T-helper 1 cell treated with Interleukin-12 subunit alpha and Interleukin-12 subunit beta and Interleukin-4 antibody, amounts not matched to agents 30 μg/mL and 1 μg/mL, for 36 hours (primary cell): ENCODE data around the gene RREB1.

Experiments used
- H3K27ac Mint-ChIP-seq: one replicate; pipeline ENCODE4 v1.8.0; 2021; ENCODE audit warnings: mild to moderate bottlenecking, mixed read lengths
- H3K27me3 Mint-ChIP-seq: one replicate; pipeline ENCODE4 v1.8.0; 2021; ENCODE audit warnings: low read depth, mixed read lengths
- H3K36me3 Mint-ChIP-seq: one replicate; pipeline ENCODE4 v1.8.0; 2021; ENCODE audit warnings: low read depth, mixed read lengths
- H3K4me1 Mint-ChIP-seq: one replicate; pipeline ENCODE4 v1.8.0; 2021; ENCODE audit warnings: low read depth, mixed read lengths
- H3K4me3 Mint-ChIP-seq: one replicate; pipeline ENCODE4 v1.8.0; 2021; ENCODE audit warnings: mild to moderate bottlenecking, moderate library complexity, mixed read lengths
- H3K9me3 Mint-ChIP-seq: one replicate; pipeline ENCODE4 v1.8.0; 2021; ENCODE audit warnings: mixed read lengths

RREB1 gene

DNA sequence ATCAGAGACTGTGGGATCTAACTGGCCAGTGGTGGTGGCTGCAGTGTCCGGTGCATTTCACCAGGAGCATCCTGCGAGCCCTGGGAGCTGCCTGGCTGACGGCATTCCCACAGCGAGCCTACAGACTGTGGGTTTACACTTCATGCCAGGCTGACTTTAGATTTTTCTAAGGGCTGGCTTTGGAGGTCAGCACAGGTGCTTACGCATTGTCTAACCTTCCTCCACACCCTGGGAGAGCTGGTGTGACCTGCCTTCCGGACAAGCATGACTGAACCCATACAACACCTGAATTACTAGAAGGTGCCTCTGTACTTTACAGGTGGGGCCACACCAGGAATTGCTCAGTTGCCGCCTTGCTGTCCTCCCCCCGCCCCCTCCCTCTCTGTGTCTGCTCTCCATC lies 96.2 kb downstream of the RREB1 start:
- Mint-ChIP-seq H3K4me1 (peaks cover 6% of the 10 kb centered on the region), H3K27me3 (no peaks in the 10 kb centered on the region), H3K27ac (no peak overlapping the region), H3K9me3 (no peaks in the 10 kb centered on the region), H3K36me3 (peaks cover 6% of the 10 kb centered on the region), H3K4me3 (no peak overlapping the region)

DNA sequence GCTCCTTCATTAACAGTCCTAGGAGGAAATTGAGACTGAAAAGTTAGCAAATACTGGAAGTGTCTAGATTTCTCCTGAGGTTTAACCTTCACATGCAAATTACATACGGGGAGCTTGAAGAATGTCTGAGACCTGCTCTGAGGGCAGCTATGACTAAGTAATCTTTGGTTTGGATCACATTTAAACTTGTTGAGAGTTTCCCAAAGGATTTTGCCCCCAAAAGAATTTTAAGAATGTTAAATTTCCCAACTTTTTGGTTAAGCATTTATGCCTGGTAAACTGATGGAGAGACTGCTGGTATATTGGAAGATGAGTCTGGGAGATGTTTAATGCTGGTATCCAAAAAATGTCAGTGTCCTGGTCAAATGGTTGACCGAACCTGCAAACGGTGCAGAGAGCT lies 97.0 kb downstream of the RREB1 start:
- H3K9me3 Mint-ChIP-seq: no peaks in the 10 kb centered on the region
- H3K27me3 Mint-ChIP-seq: no peaks in the 10 kb centered on the region
- no peak overlapping the region for H3K27ac Mint-ChIP-seq
- H3K4me1 Mint-ChIP-seq: peaks cover 6% of the 10 kb centered on the region
- peaks cover 6% of the 10 kb centered on the region for H3K36me3 Mint-ChIP-seq
- H3K4me3 Mint-ChIP-seq: no peak overlapping the region

DNA sequence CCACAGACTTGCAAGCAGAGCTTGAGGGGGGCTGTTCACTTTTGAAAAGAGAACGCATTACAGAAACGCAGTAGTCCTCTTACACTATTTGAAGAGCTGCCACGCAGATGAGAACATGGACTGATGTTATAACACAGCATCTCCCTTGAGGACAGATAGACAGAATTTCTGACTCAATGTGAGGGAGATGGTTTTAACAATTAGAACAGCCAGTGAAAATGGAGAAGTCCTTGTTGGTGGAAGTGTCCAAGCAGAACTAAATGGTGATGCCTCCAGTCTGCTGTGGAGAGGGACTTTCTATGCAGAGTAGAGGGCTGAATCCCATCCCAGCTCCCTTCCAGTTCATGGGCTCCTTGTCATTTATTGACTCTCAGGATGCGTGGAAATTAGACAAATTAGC lies 100.0 kb downstream of the RREB1 start:
- no peak overlapping the region for H3K27ac Mint-ChIP-seq
- peaks cover 8% of the 10 kb centered on the region for H3K36me3 Mint-ChIP-seq

DNA sequence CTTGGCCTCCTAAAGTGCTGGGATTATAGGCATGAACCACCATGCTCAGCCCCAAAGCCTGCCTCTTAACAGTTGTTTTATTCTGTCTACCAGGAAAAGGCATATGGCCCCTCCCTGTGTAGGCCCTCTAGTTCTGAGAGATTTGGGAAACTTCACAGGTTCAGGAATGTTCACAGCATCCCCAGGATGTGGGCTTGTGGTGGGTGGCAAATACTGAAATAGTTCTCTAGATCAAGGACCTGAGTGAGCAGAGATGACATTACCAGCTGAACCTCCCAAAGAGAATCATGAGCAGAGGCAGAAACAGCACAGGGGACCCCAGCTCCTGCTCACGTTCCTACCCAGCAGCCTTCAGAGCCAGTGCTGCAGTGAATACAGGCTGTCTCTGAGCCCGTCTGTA lies 105.7 kb downstream of the RREB1 start:
- Mint-ChIP-seq H3K9me3 (no peaks in the 10 kb centered on the region), H3K27ac (no peak overlapping the region), H3K4me3 (no peak overlapping the region), H3K36me3 (peaks cover 10% of the 10 kb centered on the region), H3K4me1 (no peaks in the 10 kb centered on the region), H3K27me3 (no peaks in the 10 kb centered on the region)

More for the DNA sequence above, 100.0 kb downstream of the RREB1 start:
- Mint-ChIP-seq H3K27me3 (no peaks in the 10 kb centered on the region), H3K9me3 (no peaks in the 10 kb centered on the region), H3K4me1 (no peaks in the 10 kb centered on the region), H3K4me3 (no peak overlapping the region)

DNA sequence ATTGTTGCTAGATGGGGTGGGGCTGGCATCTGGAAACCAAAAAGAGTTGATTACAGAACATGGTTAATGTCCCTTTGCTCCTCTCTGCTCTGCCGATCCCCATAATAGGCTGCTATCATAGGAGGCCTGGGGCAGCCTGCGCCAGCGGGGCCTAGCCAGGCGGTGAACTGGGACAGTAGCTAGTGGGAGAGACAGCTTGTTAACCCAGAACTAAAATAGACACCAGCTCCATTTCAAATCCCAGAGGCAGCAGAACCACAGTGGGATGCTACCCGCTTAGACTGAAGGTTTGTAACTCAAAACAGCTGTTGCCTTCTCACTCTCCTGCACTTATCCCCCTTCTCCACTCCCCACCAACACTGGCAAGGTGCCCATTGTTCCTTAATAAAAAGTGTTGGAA lies 106.7 kb downstream of the RREB1 start:
- Mint-ChIP-seq H3K4me3 (no peak overlapping the region), H3K27me3 (no peaks in the 10 kb centered on the region), H3K27ac (no peak overlapping the region), H3K36me3 (peaks cover 10% of the 10 kb centered on the region), H3K9me3 (no peaks in the 10 kb centered on the region), H3K4me1 (no peaks in the 10 kb centered on the region)

DNA sequence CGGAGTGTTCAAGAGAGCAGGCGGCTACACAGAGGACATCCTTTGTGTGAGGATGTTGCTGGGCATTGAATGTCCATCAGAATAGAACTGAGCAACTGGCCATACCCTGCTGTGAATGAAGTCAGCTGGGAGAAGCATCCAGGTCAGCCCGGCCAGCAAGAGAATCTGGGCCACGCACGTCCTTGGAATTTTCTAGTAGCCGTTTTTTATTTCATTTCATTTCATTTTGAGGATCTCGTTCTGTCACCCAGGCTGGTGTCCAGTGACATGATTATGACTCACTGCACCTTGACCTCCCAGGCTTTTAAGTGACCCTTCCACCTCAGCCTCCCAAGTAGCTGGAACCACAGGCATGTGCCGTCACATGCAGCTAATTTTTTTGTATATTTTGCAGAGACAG lies 107.4 kb downstream of the RREB1 start:
- Mint-ChIP-seq H3K36me3 (peaks cover 10% of the 10 kb centered on the region), H3K27me3 (no peaks in the 10 kb centered on the region), H3K4me1 (no peaks in the 10 kb centered on the region), H3K27ac (no peak overlapping the region), H3K9me3 (no peaks in the 10 kb centered on the region), H3K4me3 (no peak overlapping the region)

DNA sequence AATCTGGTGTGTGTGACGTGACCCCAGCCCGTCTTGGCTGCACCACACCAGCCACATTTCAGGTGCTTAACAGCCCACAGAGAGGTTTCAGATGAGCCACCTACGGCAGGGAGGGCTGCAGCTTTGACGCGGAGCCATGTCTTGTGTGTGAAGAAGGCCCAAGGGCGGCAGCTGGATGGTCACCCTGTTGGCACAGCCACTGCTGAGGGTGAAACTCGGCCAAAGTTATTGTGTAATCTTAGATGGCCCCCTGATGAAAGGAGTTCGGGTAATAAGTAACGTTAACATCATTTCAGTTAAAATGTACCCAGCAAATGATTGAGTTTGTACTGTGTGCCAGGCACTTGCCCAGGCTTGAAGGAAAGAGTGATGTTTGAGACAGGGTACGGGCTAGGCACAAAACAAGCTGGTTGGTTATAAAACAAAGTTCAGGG lies 108.1 kb downstream of the RREB1 start:
- Mint-ChIP-seq H3K9me3 (no peaks in the 10 kb centered on the region), H3K36me3 (peaks cover 5% of the 10 kb centered on the region), H3K27ac (peak overlapping the region; percentile 8), H3K4me1 (no peaks in the 10 kb centered on the region), H3K4me3 (no peak overlapping the region), H3K27me3 (no peaks in the 10 kb centered on the region)

DNA sequence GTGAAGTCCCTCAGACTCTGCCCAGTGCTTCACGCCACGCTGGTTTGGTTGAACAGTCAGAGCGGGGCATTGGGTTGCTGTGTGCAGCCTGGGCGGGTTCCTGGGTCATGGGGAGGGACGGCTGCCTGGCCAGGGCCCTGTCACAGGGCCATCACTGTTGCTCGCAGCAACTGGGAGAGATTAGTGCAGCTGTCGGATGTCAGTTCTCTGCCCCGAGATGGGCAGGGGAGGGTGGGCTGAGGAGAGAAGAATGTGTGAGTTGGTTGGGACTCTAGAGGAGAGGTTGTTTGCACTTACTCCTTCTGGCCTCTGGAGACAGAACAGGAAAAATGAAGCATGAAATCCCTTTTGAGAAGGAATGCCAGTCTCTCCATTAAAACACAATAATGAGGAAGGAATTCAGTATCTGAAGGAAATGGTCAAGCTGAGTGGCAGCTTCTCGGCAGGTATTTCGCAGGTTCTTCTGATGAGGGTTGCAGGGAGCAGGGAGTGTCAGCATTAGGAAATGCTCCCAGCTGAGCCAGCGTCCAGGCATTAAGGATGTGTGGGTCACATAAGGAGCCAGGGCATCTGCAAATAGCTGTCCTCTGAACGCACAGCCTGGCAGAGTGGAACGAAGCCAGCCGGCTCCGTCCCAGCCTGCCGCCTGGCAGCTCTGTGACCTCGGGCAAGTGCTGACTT lies 109.3 kb downstream of the RREB1 start:
- no peaks in the 10 kb centered on the region for H3K27me3 Mint-ChIP-seq
- H3K4me3 Mint-ChIP-seq: no peak overlapping the region
- no peaks in the 10 kb centered on the region for H3K4me1 Mint-ChIP-seq
- H3K27ac Mint-ChIP-seq: no peak overlapping the region
- no peaks in the 10 kb centered on the region for H3K9me3 Mint-ChIP-seq
- H3K36me3 Mint-ChIP-seq: peaks cover 6% of the 10 kb centered on the region

DNA sequence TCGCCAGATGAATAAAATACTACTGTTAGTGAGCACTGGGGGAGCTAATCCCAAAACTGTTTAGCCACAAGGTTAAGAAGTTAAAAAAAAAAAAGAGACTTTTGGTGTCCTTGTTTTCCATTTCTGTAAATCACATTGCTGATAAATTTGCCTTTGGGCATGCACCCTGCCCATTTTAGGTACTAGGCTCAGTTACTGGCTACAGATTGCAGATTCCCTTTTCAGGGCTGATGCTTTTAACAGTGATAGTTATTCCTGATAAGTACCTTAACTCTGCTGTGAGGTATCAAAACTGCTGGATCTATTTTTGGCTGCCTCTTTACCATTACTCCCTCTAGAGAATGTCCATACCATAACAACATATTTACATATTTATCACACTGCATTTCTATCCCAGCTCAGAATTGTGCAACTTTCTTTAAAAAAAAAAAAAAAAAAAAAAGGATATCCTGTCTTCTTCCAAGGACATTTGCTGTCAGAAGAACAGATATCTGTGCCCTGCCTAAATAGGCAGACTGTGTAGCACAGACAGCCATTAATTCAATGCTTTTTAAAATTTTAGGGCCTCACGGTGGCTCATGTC lies 110.7 kb downstream of the RREB1 start:
- Mint-ChIP-seq H3K36me3 (peaks cover 8% of the 10 kb centered on the region), H3K27ac (no peak overlapping the region), H3K9me3 (no peaks in the 10 kb centered on the region), H3K4me3 (no peak overlapping the region), H3K4me1 (no peaks in the 10 kb centered on the region), H3K27me3 (no peaks in the 10 kb centered on the region)

DNA sequence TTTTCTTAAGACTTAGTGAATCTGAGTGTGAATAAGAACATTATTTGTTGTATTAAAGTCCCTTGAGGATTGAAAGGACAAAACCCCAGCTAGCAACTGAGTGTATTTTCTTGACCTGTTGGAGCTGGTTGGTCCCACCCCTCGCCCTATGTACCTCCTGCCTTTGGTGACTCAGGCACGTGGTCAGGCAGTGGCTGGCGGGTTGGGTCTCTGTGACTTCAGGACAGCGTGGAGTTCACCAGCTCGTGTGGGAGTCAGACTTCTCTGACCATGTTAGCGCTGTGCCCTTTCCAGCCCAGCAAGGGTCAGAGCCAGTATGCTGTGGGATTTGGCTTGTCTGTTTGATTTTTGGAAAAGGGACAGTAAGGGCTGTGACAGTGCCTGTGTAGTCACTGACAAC lies 111.5 kb downstream of the RREB1 start:
- no peak overlapping the region for H3K27ac Mint-ChIP-seq
- no peaks in the 10 kb centered on the region for H3K4me1 Mint-ChIP-seq
- H3K4me3 Mint-ChIP-seq: no peak overlapping the region
- H3K36me3 Mint-ChIP-seq: peaks cover 9% of the 10 kb centered on the region
- no peaks in the 10 kb centered on the region for H3K9me3 Mint-ChIP-seq
- H3K27me3 Mint-ChIP-seq: no peaks in the 10 kb centered on the region

DNA sequence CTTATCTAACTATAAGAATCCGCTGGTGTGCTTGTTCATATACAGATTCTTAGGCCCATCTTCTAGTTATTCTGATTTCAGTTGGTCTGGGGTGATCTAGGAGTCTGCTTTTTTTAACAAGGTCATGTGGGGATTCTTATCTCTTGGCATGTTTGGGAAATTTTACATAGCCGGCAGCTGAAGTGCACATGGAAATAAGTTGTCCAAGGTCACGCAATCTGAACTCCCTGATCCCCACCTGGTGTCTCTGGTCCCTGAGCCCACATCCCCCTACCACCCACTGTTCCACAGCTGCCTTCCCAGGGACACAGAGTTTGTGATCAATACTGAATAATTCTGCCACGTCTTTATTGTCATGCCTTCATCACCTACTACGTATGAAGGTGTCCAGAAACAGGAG lies 114.4 kb downstream of the RREB1 start:
- peaks cover 10% of the 10 kb centered on the region for H3K36me3 Mint-ChIP-seq

DNA sequence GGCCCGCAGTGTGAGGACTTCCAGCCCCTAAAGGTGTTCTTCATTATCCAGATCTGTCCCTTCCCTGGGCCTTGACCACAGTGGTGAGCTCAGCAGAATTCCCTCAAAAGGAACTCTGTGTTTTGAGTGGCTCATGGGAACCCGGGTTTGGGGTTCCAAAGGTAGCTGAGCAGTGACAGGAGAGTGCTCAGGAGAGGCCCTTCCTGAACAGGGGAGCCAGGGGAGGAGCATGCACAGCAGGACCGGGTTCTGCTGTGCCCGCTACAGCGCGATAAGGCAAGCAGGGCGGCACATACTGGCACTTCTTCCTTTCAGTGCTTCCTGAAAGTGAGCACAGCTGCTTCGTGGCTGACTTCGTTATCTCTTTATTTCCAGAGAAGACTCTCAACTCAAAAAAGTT lies 117.0 kb downstream of the RREB1 start:
- Mint-ChIP-seq H3K9me3 (no peaks in the 10 kb centered on the region), H3K4me3 (no peak overlapping the region), H3K27ac (no peak overlapping the region), H3K36me3 (peaks cover 16% of the 10 kb centered on the region), H3K27me3 (no peaks in the 10 kb centered on the region), H3K4me1 (no peaks in the 10 kb centered on the region)

More for the DNA sequence above, 114.4 kb downstream of the RREB1 start:
- H3K4me1 Mint-ChIP-seq: no peaks in the 10 kb centered on the region
- H3K27me3 Mint-ChIP-seq: no peaks in the 10 kb centered on the region
- no peaks in the 10 kb centered on the region for H3K9me3 Mint-ChIP-seq
- H3K4me3 Mint-ChIP-seq: no peak overlapping the region
- H3K27ac Mint-ChIP-seq: no peak overlapping the region

DNA sequence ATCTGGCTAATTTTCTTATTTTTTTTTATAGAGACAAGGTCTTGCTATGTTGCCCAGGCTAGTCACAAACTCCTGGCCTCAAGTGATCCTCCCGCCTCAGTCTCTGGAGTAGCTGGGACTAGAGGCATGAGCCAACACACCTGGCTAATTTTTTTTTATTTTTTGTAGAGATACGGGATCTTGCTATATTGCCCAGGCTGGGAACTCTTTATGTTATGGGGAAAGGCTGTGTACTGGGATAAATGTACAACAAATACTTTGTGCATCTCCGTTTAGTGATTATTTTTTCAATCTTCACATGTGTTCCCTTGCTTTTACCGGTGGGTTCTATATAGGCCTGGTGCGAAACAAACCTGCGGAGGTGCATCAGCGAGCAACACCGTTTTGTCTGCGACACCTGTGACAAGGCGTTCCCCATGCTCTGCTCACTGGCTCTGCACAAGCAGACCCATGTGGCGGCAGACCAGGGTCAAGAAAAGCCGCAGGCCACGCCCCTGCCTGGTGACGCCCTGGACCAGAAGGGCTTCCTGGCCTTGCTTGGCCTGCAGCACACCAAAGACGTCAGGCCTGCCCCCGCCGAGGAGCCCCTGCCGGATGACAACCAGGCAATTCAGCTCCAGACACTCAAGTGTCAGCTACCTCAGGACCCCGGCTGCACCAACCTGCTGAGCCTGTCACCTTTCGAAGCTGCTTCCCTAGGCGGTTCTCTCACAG lies 121.1 kb downstream of the RREB1 start:
- Mint-ChIP-seq H3K27me3 (no peaks in the 10 kb centered on the region), H3K4me3 (no peak overlapping the region), H3K27ac (no peak overlapping the region), H3K4me1 (peaks cover 7% of the 10 kb centered on the region), H3K9me3 (no peaks in the 10 kb centered on the region), H3K36me3 (peaks cover 21% of the 10 kb centered on the region)

DNA sequence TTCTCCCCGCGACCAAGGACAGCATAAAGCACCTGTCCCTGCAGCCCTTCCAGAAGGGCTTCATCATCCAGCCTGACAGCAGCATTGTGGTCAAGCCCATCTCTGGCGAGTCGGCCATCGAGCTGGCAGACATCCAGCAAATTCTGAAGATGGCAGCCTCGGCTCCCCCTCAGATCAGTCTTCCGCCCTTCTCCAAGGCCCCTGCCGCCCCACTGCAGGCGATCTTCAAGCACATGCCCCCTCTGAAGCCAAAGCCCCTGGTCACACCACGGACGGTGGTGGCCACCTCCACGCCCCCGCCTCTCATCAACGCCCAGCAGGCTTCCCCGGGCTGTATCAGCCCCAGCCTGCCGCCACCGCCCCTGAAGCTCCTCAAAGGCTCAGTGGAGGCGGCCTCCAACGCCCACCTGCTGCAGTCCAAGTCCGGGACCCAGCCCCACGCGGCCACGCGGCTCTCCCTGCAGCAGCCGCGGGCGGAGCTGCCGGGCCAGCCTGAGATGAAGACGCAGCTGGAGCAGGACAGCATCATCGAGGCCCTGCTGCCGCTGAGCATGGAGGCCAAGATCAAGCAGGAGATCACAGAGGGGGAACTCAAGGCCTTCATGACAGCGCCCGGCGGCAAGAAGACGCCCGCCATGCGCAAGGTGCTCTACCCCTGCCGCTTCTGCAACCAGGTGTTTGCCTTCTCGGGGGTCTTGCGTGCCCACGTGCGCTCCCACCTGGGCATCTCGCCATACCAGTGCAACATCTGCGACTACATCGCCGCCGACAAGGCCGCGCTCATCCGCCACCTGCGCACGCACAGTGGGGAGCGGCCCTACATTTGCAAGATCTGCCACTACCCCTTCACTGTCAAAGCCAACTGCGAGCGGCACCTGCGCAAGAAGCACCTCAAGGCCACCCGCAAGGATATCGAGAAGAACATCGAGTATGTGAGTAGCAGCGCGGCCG lies 121.9 kb downstream of the RREB1 start:
- Mint-ChIP-seq H3K27ac (no peak overlapping the region), H3K4me1 (peaks cover 9% of the 10 kb centered on the region), H3K27me3 (no peaks in the 10 kb centered on the region), H3K36me3 (peaks cover 20% of the 10 kb centered on the region), H3K4me3 (no peak overlapping the region), H3K9me3 (no peaks in the 10 kb centered on the region)
